GM19240 (cell line): ENCODE measurements around the gene APOB.
"Not testable (repeated sequence)": the region's sequence is repeated elsewhere in the genome, so short reads cannot be mapped to it uniquely, and the experiment has no call there.

ENCODE experiments used
- DNase-seq: peaks from one replicate; pipeline ENCODE4 v3.0.0; 2011; ENCODE audit warnings: low spot score; ENCODE audit not compliant: insufficient read length

The APOB gene

GRCh38 chr2:21033237-21034155 is 10.4 kb downstream of the APOB start:
- DNase-seq, result no peak

GRCh38 chr2:21032338-21033236 is 11.3 kb downstream of the APOB start:
- DNase-seq, result no peak

GRCh38 chr2:21030983-21031968 is 12.6 kb downstream of the APOB start:
- DNase-seq, result no peak

- no peak for DNase-seq
Measured at GRCh38 chr2:21029519-21029918, 14.4 kb downstream of the APOB start.

- not testable (repeated sequence) for DNase-seq
Measured at GRCh38 chr2:21028951-21029350, 14.9 kb downstream of the APOB start.

GRCh38 chr2:21028021-21028947 is 15.6 kb downstream of the APOB start:
- no peak for DNase-seq

GRCh38 chr2:21026479-21027282 is 17.2 kb downstream of the APOB start:
- no peak for DNase-seq

GRCh38 chr2:21025690-21026478 is 18.0 kb downstream of the APOB start:
- no peak for DNase-seq

GRCh38 chr2:21024722-21025389 is 19.0 kb downstream of the APOB start:
- DNase-seq, result no peak

GRCh38 chr2:21024198-21024597 is 19.7 kb downstream of the APOB start:
- DNase-seq, result no peak

- DNase-seq, result no peak
Measured at GRCh38 chr2:21023419-21024181, 20.3 kb downstream of the APOB start.

GRCh38 chr2:21022792-21023367 is 21.0 kb downstream of the APOB start:
- DNase-seq, result no peak

GRCh38 chr2:21021430-21021829 is 22.4 kb downstream of the APOB start:
- DNase-seq, result no peak

- no peak for DNase-seq
Measured at GRCh38 chr2:21020668-21021288, 23.1 kb downstream of the APOB start.

- DNase-seq, result no peak
Measured at GRCh38 chr2:21020031-21020667, 23.7 kb downstream of the APOB start.

- DNase-seq, result no peak
Measured at GRCh38 chr2:21019678-21020021, 24.2 kb downstream of the APOB start.
